A549 (cell line): ENCODE data around the gene CACNG8. TPM values are rescaled to one million over a fixed set of nuclear protein-coding genes. Genes with fewer than 3 reads are reported as not detected.

Experiments
- ATAC-seq, 2 experiments: fragments of 200-7000 bp in 1 of 2; fragments of >200 bp in 1 of 2; cut with Nextera tagmentation in 1 of 2; cut with Tn5 transposase in 1 of 2; 3 replicates each; pipeline versions ENCODE4 v1.8.0 to v1.9.1; 2018 to 2020; ENCODE audit warnings: mild to moderate bottlenecking in 1 of 2, moderate library complexity in 1 of 2
- CTCF ChIA-PET: fragments of 300-600 bp; sonication (Branson Sonifier 250); formaldehyde crosslinking; extraction: SDS; loops from one replicate; lab custom pipeline; 2021; ENCODE audit warnings: antibody characterized with exemption, inconsistent platforms; lab: Yijun Ruan, JAX
- POLR2A ChIA-PET: fragments of 350-600 bp; formaldehyde crosslinking; extraction: SDS; loops from one replicate; lab custom pipeline; 2021; ENCODE audit warnings: antibody characterized with exemption, inconsistent platforms; lab: Yijun Ruan, JAX
- DNase-seq, 2 experiments: peaks; one replicate each; pipeline versions ENCODE4 v3.0.0 to v3.0.0-alpha.2; 2011 to 2016; ENCODE audit warnings: low read depth in 1 of 2, low spot score in 1 of 2
- FAIRE-seq: peaks from 2 replicates; lab custom pipeline; 2011; peaks lifted over from hg19 to GRCh38; lab: Jason Lieb, UNC
- H3K27ac ChIP-seq, 2 experiments: fragments of >200 bp; sonication (Bioruptor Twin); formaldehyde crosslinking; 3 replicates each; pipeline ENCODE4 v1.5.1; 2016 to 2017
- H3K4me1 ChIP-seq: fragments of >200 bp; sonication (Bioruptor Twin); formaldehyde crosslinking; 3 replicates; pipeline ENCODE4 v1.6.1; 2016
- H3K4me2 ChIP-seq: fragments of >200 bp; sonication (Bioruptor Twin); formaldehyde crosslinking; 3 replicates; pipeline ENCODE4 v1.6.1; 2016
- H3K4me3 ChIP-seq: fragments of >200 bp; sonication (Bioruptor Twin); formaldehyde crosslinking; 3 replicates; pipeline ENCODE4 v1.5.1; 2016
- H3K9me3 ChIP-seq: fragments of >200 bp; sonication (Bioruptor Twin); formaldehyde crosslinking; 3 replicates; pipeline ENCODE4 v1.6.1; 2016
- CBX2 ChIP-seq: fragments of 200-600 bp; sonication (generic); IDR thresholded peaks from 2 replicates; pipeline ENCODE4 v1.6.1; 2016; ENCODE audit warnings: low read depth, mild to moderate bottlenecking, borderline replicate concordance
- CBX8 ChIP-seq: fragments of 200-600 bp; sonication (generic); IDR thresholded peaks from 2 replicates; pipeline ENCODE4 v1.6.1; 2016
- ESRRA ChIP-seq: fragments of 150-350 bp; IDR thresholded peaks from 2 replicates; pipeline ENCODE4 v1.6.1; 2014; ENCODE audit warnings: mild to moderate bottlenecking, low read length, borderline replicate concordance
- FOXS1 ChIP-seq: fragments of 250-450 bp; sonication (Bioruptor Pico); IDR thresholded peaks from 2 replicates; pipeline ENCODE4 v1.5.0; 2020; ENCODE audit warnings: mild to moderate bottlenecking, moderate library complexity
- HOXA7 ChIP-seq: fragments of 250-450 bp; sonication (Bioruptor Pico); IDR thresholded peaks from 2 replicates; pipeline ENCODE4 v1.5.0; 2020; ENCODE audit warnings: mild to moderate bottlenecking, moderate library complexity
- JUN ChIP-seq, 2 experiments: fragments of >200 bp; sonication (Bioruptor Twin); formaldehyde crosslinking; IDR thresholded peaks; 2 replicates in 1 of 2; 3 replicates in 1 of 2; pipeline ENCODE4 v1.6.1; 2016 to 2017
- JUNB ChIP-seq: fragments of >200 bp; sonication (Bioruptor Twin); formaldehyde crosslinking; IDR thresholded peaks from 2 replicates; pipeline ENCODE4 v1.6.1; 2016
- PHF8 ChIP-seq: fragments of 200-600 bp; sonication (generic); IDR thresholded peaks from 2 replicates; pipeline ENCODE4 v1.6.1; 2016; ENCODE audit warnings: low read depth, mild to moderate bottlenecking, antibody characterized with exemption, moderate library complexity, borderline replicate concordance
- RFX5 ChIP-seq: fragments of 450-650 bp; IDR thresholded peaks from 2 replicates; pipeline ENCODE4 v1.7.1; 2014; ENCODE audit warnings: antibody characterized with exemption, mild to moderate bottlenecking, moderate library complexity
- WGBS: methylation state at CpG from one replicate; pipeline ENCODE4 v1.1.6; 2017; ENCODE audit errors: missing lambda C conversion rate; 5-methylcytosine and 5-hydroxymethylcytosine counted together
- polyA plus RNA-seq, 4 experiments: library from polyadenylated mRNA; depleted of rRNA in 3 of 4; stranded (reverse); fragments of >200 nt; fragmentation: RNase III in 1 of 4; extraction: RNeasy Plus Mini Kit Qiagen cat#74134 plus additional on column Dnase treatment in 1 of 4; gene quantifications; 2 replicates in 3 of 4; 3 replicates in 1 of 4; pipeline ENCODE4 v1.2.3, GENCODE V29; 2011 to 2017
- TF ChIP-seq, protein P1 (sequence below): fragments of 200-600 bp; sonication (generic); IDR thresholded peaks from 2 replicates; pipeline ENCODE4 v1.6.1; 2016; ENCODE audit warnings: antibody characterized with exemption, mild to moderate bottlenecking, moderate library complexity
- TF ChIP-seq, protein P2 (sequence below): fragments of 250-450 bp; sonication (Bioruptor Pico); IDR thresholded peaks from 2 replicates; pipeline ENCODE4 v1.5.0; 2021; ENCODE audit warnings: mild to moderate bottlenecking, moderate library complexity, borderline replicate concordance
- TF ChIP-seq, protein P3 (sequence below): fragments of 250-450 bp; sonication (Bioruptor Pico); IDR thresholded peaks from 2 replicates; pipeline ENCODE4 v1.5.0; 2020; ENCODE audit warnings: low read depth, mild to moderate bottlenecking, moderate library complexity

The CACNG8 gene
- polyA plus RNA-seq, 2 of the 4 experiments (the other 2 are of a cell fraction) = 1.1 to 5.8 TPM

DNA sequence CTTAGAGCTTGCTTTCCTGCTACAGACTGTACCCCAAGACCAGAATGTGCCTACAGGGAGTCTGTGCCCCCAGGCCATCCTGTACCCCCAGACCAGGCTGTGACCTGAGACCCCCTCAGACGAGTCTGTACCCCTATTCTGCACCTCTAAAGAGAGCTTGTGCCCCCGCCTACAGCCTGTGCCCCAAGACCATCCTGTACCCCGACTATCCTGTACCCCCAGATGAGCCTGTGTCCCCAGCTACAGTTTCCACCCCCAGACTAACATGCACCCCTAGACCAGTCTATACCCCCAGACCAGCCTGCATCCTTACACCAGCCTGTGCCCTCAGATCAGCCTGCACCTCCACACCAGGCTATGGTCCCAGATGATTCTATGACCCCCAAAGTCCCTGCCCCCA, 30.7 kb downstream of the CACNG8 start:
- WGBS = 61% methylated on average over 3 of the region's 3 CpGs
- FAIRE-seq (no peak), DNase-seq (no peak), ATAC-seq (no peak)
- ChIA-PET POLR2A (interaction anchor here (1.1 kb wide), 1 partner anchor 13 kb away, joined by 3 read pairs; no protein-coding TSS in a partner anchor), CTCF (interaction anchor here (1.1 to 4.6 kb wide), 14 partner anchors 9 to 185 kb away, joined by 3 to 45 read pairs (median 4); no protein-coding TSS in a partner anchor)
- no peak overlapping the region for H3K4me3 ChIP-seq
- peak overlapping the region; percentile 86 for H3K4me2 ChIP-seq
- H3K27ac ChIP-seq = peak overlapping the region; percentile 93 to 97
- no peaks in the 10 kb centered on the region for H3K9me3 ChIP-seq
- TF ChIP-seq, protein P1, sequence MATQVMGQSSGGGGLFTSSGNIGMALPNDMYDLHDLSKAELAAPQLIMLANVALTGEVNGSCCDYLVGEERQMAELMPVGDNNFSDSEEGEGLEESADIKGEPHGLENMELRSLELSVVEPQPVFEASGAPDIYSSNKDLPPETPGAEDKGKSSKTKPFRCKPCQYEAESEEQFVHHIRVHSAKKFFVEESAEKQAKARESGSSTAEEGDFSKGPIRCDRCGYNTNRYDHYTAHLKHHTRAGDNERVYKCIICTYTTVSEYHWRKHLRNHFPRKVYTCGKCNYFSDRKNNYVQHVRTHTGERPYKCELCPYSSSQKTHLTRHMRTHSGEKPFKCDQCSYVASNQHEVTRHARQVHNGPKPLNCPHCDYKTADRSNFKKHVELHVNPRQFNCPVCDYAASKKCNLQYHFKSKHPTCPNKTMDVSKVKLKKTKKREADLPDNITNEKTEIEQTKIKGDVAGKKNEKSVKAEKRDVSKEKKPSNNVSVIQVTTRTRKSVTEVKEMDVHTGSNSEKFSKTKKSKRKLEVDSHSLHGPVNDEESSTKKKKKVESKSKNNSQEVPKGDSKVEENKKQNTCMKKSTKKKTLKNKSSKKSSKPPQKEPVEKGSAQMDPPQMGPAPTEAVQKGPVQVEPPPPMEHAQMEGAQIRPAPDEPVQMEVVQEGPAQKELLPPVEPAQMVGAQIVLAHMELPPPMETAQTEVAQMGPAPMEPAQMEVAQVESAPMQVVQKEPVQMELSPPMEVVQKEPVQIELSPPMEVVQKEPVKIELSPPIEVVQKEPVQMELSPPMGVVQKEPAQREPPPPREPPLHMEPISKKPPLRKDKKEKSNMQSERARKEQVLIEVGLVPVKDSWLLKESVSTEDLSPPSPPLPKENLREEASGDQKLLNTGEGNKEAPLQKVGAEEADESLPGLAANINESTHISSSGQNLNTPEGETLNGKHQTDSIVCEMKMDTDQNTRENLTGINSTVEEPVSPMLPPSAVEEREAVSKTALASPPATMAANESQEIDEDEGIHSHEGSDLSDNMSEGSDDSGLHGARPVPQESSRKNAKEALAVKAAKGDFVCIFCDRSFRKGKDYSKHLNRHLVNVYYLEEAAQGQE = no peak
- peaks cover 62% of the 10 kb centered on the region for H3K4me1 ChIP-seq

DNA sequence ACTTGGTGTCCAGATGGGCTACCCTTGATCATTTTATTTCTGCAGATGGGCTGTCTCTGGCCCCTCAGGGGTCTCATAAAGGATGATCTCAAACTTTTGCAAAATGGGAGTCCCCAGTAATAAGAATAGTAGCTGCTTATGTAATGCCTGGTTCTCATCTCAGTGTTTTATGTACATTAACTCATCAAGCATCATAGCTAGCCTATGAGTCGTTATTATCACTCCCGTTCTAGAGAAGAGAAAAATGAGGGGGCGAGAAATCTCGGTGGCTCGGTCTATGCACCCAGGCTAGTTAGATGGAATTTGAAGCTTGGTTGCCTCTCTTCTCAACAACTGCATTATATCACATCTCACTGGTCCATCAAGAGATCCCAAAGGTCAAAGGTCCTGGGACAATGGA, 32.1 kb downstream of the CACNG8 start:
- FAIRE-seq (no peak), DNase-seq (no peak), ATAC-seq (no peak)
- WGBS = 42% methylated on average over 5 of the region's 5 CpGs
- H3K27ac ChIP-seq = peak overlapping the region; percentile 93 to 97; a peak in 5 of 6 replicates
- H3K4me3 ChIP-seq = no peak overlapping the region
- no peak for TF ChIP-seq RFX5
- TF ChIP-seq, protein P1 = no peak
- TF ChIP-seq HOXA7 (CRISPR knock-in tag) = no peak
- TF ChIP-seq ESRRA = no peak
- no peak for TF ChIP-seq FOXS1 (CRISPR knock-in tag)
- TF ChIP-seq CBX8 = no peak
- no peak for TF ChIP-seq CBX2
- TF ChIP-seq, protein P2, sequence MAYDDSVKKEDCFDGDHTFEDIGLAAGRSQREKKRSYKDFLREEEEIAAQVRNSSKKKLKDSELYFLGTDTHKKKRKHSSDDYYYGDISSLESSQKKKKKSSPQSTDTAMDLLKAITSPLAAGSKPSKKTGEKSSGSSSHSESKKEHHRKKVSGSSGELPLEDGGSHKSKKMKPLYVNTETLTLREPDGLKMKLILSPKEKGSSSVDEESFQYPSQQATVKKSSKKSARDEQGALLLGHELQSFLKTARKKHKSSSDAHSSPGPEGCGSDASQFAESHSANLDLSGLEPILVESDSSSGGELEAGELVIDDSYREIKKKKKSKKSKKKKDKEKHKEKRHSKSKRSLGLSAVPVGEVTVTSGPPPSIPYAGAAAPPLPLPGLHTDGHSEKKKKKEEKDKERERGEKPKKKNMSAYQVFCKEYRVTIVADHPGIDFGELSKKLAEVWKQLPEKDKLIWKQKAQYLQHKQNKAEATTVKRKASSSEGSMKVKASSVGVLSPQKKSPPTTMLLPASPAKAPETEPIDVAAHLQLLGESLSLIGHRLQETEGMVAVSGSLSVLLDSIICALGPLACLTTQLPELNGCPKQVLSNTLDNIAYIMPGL (CRISPR knock-in tag) = no peak
- TF ChIP-seq JUNB = no peak
- no peak for TF ChIP-seq JUN (IDR thresholded peaks at IDR 0.05)
- TF ChIP-seq, protein P3, sequence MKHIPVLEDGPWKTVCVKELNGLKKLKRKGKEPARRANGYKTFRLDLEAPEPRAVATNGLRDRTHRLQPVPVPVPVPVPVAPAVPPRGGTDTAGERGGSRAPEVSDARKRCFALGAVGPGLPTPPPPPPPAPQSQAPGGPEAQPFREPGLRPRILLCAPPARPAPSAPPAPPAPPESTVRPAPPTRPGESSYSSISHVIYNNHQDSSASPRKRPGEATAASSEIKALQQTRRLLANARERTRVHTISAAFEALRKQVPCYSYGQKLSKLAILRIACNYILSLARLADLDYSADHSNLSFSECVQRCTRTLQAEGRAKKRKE (CRISPR knock-in tag) = no peak
- TF ChIP-seq PHF8 = no peak
- POLR2A ChIA-PET = interaction anchor here (1.0 kb wide), 1 partner anchor 14 kb away, joined by 4 read pairs; no protein-coding TSS in a partner anchor
- peaks cover 51% of the 10 kb centered on the region for H3K4me1 ChIP-seq
- peak overlapping the region; percentile 86 for H3K4me2 ChIP-seq
- no peaks in the 10 kb centered on the region for H3K9me3 ChIP-seq
- CTCF ChIA-PET = interaction anchor here (0.8 to 4.6 kb wide), 7 partner anchors 8 to 186 kb away, joined by 3 to 45 read pairs (median 5); no protein-coding TSS in a partner anchor
